ENCODE data around the gene CPLX4.

The CPLX4 gene

GRCh38 chr18:59325965-59326364 lies 7.5 kb upstream of the CPLX4 start:
- no peak for TF ChIP-seq EZH2phosphoT487 (IDR thresholded peaks at IDR 0.05; ENCODE audit: low read depth)
- TF ChIP-seq CTCF (IDR thresholded peaks at IDR 0.05; ENCODE audit: low read depth, low read length) = no peak
- H3K36me3 ChIP-seq (replicated peaks; ENCODE audit: low read depth, low read length) = peaks cover 53% of the 10 kb centered on the region
- H3K27me3 ChIP-seq (ENCODE audit: low read depth, low read length) = no peaks in the 10 kb centered on the region

GRCh38 chr18:59324623-59324971 lies 6.1 kb upstream of the CPLX4 start:
- Histone ChIP-seq H4K20me1 (ENCODE audit: insufficient read depth, low read length) (no peaks in the 10 kb centered on the region), H3K36me3 (replicated peaks; ENCODE audit: low read depth, low read length) (peaks cover 44% of the 10 kb centered on the region), H3K4me2 (ENCODE audit: low read length) (no peak overlapping the region), H3K27me3 (ENCODE audit: low read depth, low read length) (no peaks in the 10 kb centered on the region; the same call in 1 of the 2 replicates), H3K79me2 (ENCODE audit: low read length) (no peaks in the 10 kb centered on the region), H3K27ac (ENCODE audit: low read length) (no peak overlapping the region), H3K9me3 (ENCODE audit: insufficient read depth, low read length) (no peaks in the 10 kb centered on the region), H3K4me3 (ENCODE audit: low read length) (no peak overlapping the region), H3K9ac (ENCODE audit: low read length) (no peak overlapping the region), H2AFZ (ENCODE audit: low read depth, low read length) (no peak overlapping the region), H3K4me1 (ENCODE audit: low read length) (no peaks in the 10 kb centered on the region)
- TF ChIP-seq CTCF (IDR thresholded peaks at IDR 0.05; ENCODE audit: low read depth, low read length) (no peak), EZH2phosphoT487 (IDR thresholded peaks at IDR 0.05; ENCODE audit: low read depth) (no peak)

More at GRCh38 chr18:59325965-59326364, 7.5 kb upstream of the CPLX4 start:
- H3K79me2 ChIP-seq (ENCODE audit: low read length) = no peaks in the 10 kb centered on the region
- H3K27ac ChIP-seq (ENCODE audit: low read length) = no peak overlapping the region
- H3K9ac ChIP-seq (ENCODE audit: low read length) = no peak overlapping the region
- no peak overlapping the region for H2AFZ ChIP-seq (ENCODE audit: low read depth, low read length)
- no peaks in the 10 kb centered on the region for H4K20me1 ChIP-seq (ENCODE audit: insufficient read depth, low read length)
- H3K9me3 ChIP-seq (ENCODE audit: insufficient read depth, low read length) = no peaks in the 10 kb centered on the region
- no peak overlapping the region for H3K4me2 ChIP-seq (ENCODE audit: low read length)
- H3K4me1 ChIP-seq (ENCODE audit: low read length) = no peaks in the 10 kb centered on the region
- H3K4me3 ChIP-seq (ENCODE audit: low read length) = no peak overlapping the region

- TF ChIP-seq EZH2phosphoT487 (IDR thresholded peaks at IDR 0.05; ENCODE audit: low read depth) (no peak), CTCF (IDR thresholded peaks at IDR 0.05; ENCODE audit: low read depth, low read length) (no peak)
These were observed 5.6 kb upstream of the CPLX4 start for GRCh38 chr18:59323931-59324622.

GRCh38 chr18:59311631-59312030 lies 6.8 kb downstream of the CPLX4 start:
- Histone ChIP-seq H3K4me1 (ENCODE audit: low read length) (no peaks in the 10 kb centered on the region), H3K9ac (ENCODE audit: low read length) (no peak overlapping the region), H3K36me3 (replicated peaks; ENCODE audit: low read depth, low read length) (no peaks in the 10 kb centered on the region), H3K27me3 (ENCODE audit: low read depth, low read length) (peaks cover 40% of the 10 kb centered on the region), H3K9me3 (ENCODE audit: insufficient read depth, low read length) (no peaks in the 10 kb centered on the region), H2AFZ (ENCODE audit: low read depth, low read length) (no peak overlapping the region), H3K4me2 (ENCODE audit: low read length) (no peak overlapping the region), H4K20me1 (ENCODE audit: insufficient read depth, low read length) (no peaks in the 10 kb centered on the region), H3K27ac (ENCODE audit: low read length) (no peak overlapping the region), H3K4me3 (ENCODE audit: low read length) (no peak overlapping the region), H3K79me2 (ENCODE audit: low read length) (no peaks in the 10 kb centered on the region)
- no peak for TF ChIP-seq CTCF (IDR thresholded peaks at IDR 0.05; ENCODE audit: low read depth, low read length)
- no peak for TF ChIP-seq EZH2phosphoT487 (IDR thresholded peaks at IDR 0.05; ENCODE audit: low read depth)

More at GRCh38 chr18:59323931-59324622, 5.6 kb upstream of the CPLX4 start:
- H2AFZ ChIP-seq (ENCODE audit: low read depth, low read length) = no peak overlapping the region
- no peaks in the 10 kb centered on the region for H3K79me2 ChIP-seq (ENCODE audit: low read length)
- H3K27me3 ChIP-seq (ENCODE audit: low read depth, low read length) = peaks cover 5% of the 10 kb centered on the region; the same call in 1 of the 2 replicates
- no peak overlapping the region for H3K27ac ChIP-seq (ENCODE audit: low read length)
- no peak overlapping the region for H3K4me2 ChIP-seq (ENCODE audit: low read length)
- H3K9ac ChIP-seq (ENCODE audit: low read length) = no peak overlapping the region
- H3K36me3 ChIP-seq (replicated peaks; ENCODE audit: low read depth, low read length) = peaks cover 39% of the 10 kb centered on the region
- no peaks in the 10 kb centered on the region for H3K4me1 ChIP-seq (ENCODE audit: low read length)
- no peaks in the 10 kb centered on the region for H4K20me1 ChIP-seq (ENCODE audit: insufficient read depth, low read length)
- H3K9me3 ChIP-seq (ENCODE audit: insufficient read depth, low read length) = no peaks in the 10 kb centered on the region
- no peak overlapping the region for H3K4me3 ChIP-seq (ENCODE audit: low read length)
